Measurements from ENCODE around the gene RPUSD3. TPM values are rescaled to one million over a fixed set of nuclear protein-coding genes. Genes with fewer than 3 reads are reported as not detected.

RPUSD3 gene
- total and polyA plus RNA-seq, 9 of the 15 experiments (the other 6 are each of a cell fraction or from before 2014, with no cell fraction given), result 13.8 to 99.0 (median 59.3) TPM

DNA sequence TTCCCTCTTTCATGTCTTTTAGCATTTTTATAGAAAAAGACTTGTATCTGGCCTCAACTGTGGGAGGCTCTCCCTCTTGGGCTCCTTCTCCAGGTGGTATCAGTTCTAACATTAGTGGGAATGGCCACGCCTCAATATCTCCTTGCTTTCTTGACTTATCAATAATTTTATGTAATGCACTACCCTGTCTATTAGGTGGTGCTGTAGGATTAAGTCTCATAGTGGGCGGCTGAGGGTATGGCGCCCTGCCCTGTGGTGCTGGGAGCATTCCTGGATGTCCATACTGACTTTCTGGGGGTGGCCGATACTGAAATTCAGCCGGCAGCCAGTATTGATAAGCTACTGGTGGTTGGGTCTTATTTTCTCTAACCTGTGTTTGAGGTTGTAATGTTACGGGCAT lies 8.7 kb upstream of the RPUSD3 start:
- ATAC-seq, result no peak
- ChIA-PET CTCF (ENCODE audit: low intra/inter-chr PET ratio) (interaction anchor here (0.6 kb wide), 1 partner anchor 44 kb away, joined by 4 read pairs; no protein-coding TSS in a partner anchor), POLR2A (interaction anchor here (1.3 kb wide), 1 partner anchor 31 kb away, joined by 4 read pairs; no protein-coding TSS in a partner anchor)
- FAIRE-seq, result no peak
- Histone ChIP-seq H3K36me3 (ENCODE audit: control insufficient read depth, insufficient read depth, low read length) (no peaks in the 10 kb centered on the region), H3K9me3 (replicated peaks; ENCODE audit: control insufficient read depth, insufficient read depth, low read depth, low read length) (no peaks in the 10 kb centered on the region), H3K4me2 (ENCODE audit: insufficient read depth, low read length) (no peak overlapping the region), H3K9me1 (ENCODE audit: control insufficient read depth, insufficient read depth, low read length) (no peaks in the 10 kb centered on the region), H3K27me3 (ENCODE audit: control insufficient read depth in 2 of 2, insufficient read depth in 2 of 2, low read length in 2 of 2) (no peaks in the 10 kb centered on the region), H3K4me3 (no peak overlapping the region), H3K9ac (ENCODE audit: insufficient read depth in 1 of 2, low read depth in 2 of 2, low read length in 2 of 2) (no peak overlapping the region), H4K20me1 (replicated peaks; ENCODE audit: control insufficient read depth, insufficient read depth, low read length) (no peaks in the 10 kb centered on the region), H2AFZ (ENCODE audit: low read depth, low read length) (peak overlapping the region; percentile 14), H3K27ac (ENCODE audit: extremely low read depth, low read depth, low read length) (no peak overlapping the region), H3K4me1 (replicated peaks in 1 of 2; ENCODE audit: control insufficient read depth in 2 of 2, insufficient read depth in 2 of 2, low read length in 2 of 2) (no peaks in the 10 kb centered on the region; a peak in 1 of 5 replicates), H3K79me2 (ENCODE audit: control insufficient read depth, insufficient read depth, low read length) (no peaks in the 10 kb centered on the region)
- no TSS peak for BruUV-seq (replicated peaks)
- no peak for DNase-seq (ENCODE audit: extremely low read depth in 1 of 4, low spot score in 3 of 4)
- WGBS (ENCODE audit: insufficient coverage, low coverage, missing lambda C conversion rate), result 33% methylated on average over 6 of the region's 6 CpGs
- in situ Hi-C loops (cut with MboI), result no loop called here
- intact Hi-C loops (cut with micrococcal nuclease), result loop anchor here (1.0 kb wide), 1 partner anchor 470 kb away; no protein-coding TSS in a partner anchor
- no peak for TF ChIP-seq FOXK1 (CRISPR knock-in tag; IDR thresholded peaks at IDR 0.05; ENCODE audit: borderline replicate concordance)
- no peak for TF ChIP-seq TBL1XR1 (IDR thresholded peaks at IDR 0.05; ENCODE audit: low read length in 2 of 2)
- TF ChIP-seq, protein P1, sequence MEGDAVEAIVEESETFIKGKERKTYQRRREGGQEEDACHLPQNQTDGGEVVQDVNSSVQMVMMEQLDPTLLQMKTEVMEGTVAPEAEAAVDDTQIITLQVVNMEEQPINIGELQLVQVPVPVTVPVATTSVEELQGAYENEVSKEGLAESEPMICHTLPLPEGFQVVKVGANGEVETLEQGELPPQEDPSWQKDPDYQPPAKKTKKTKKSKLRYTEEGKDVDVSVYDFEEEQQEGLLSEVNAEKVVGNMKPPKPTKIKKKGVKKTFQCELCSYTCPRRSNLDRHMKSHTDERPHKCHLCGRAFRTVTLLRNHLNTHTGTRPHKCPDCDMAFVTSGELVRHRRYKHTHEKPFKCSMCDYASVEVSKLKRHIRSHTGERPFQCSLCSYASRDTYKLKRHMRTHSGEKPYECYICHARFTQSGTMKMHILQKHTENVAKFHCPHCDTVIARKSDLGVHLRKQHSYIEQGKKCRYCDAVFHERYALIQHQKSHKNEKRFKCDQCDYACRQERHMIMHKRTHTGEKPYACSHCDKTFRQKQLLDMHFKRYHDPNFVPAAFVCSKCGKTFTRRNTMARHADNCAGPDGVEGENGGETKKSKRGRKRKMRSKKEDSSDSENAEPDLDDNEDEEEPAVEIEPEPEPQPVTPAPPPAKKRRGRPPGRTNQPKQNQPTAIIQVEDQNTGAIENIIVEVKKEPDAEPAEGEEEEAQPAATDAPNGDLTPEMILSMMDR (IDR thresholded peaks at IDR 0.05 in 2 of 3, conservative IDR thresholded peaks at IDR 0.05 in 1 of 3; ENCODE audit: insufficient read depth in 2 of 3, low read depth in 1 of 3, low read length in 3 of 3), result peak; percentile 24 to 56 (median 46); a peak in 3 of 6 replicates
- no peak for TF ChIP-seq PTBP1 (IDR thresholded peaks at IDR 0.05; ENCODE audit: low read depth, low read length)
- no peak for TF ChIP-seq RBM17 (IDR thresholded peaks at IDR 0.05; ENCODE audit: borderline replicate concordance, low read depth, low read length)
- peak in 1 of 2 experiments; percentile 65; a peak in 2 of 4 replicates for TF ChIP-seq RAD21 (CRISPR knock-in tag; conservative IDR thresholded peaks at IDR 0.05 in 1 of 2, IDR thresholded peaks at IDR 0.05 in 1 of 2)
- TF ChIP-seq KAT7 (CRISPR knock-in tag; IDR thresholded peaks at IDR 0.05; ENCODE audit: borderline replicate concordance), result no peak
- no peak for TF ChIP-seq FOXA1 (IDR thresholded peaks at IDR 0.05; ENCODE audit: borderline replicate concordance)
- no peak for TF ChIP-seq GABPB1 (CRISPR knock-in tag; IDR thresholded peaks at IDR 0.05)
- no peak for TF ChIP-seq TCF3 (CRISPR knock-in tag; IDR thresholded peaks at IDR 0.05)
- no peak for TF ChIP-seq SMARCB1 (IDR thresholded peaks at IDR 0.05; ENCODE audit: insufficient read length, low read depth)
- TF ChIP-seq, protein P2, sequence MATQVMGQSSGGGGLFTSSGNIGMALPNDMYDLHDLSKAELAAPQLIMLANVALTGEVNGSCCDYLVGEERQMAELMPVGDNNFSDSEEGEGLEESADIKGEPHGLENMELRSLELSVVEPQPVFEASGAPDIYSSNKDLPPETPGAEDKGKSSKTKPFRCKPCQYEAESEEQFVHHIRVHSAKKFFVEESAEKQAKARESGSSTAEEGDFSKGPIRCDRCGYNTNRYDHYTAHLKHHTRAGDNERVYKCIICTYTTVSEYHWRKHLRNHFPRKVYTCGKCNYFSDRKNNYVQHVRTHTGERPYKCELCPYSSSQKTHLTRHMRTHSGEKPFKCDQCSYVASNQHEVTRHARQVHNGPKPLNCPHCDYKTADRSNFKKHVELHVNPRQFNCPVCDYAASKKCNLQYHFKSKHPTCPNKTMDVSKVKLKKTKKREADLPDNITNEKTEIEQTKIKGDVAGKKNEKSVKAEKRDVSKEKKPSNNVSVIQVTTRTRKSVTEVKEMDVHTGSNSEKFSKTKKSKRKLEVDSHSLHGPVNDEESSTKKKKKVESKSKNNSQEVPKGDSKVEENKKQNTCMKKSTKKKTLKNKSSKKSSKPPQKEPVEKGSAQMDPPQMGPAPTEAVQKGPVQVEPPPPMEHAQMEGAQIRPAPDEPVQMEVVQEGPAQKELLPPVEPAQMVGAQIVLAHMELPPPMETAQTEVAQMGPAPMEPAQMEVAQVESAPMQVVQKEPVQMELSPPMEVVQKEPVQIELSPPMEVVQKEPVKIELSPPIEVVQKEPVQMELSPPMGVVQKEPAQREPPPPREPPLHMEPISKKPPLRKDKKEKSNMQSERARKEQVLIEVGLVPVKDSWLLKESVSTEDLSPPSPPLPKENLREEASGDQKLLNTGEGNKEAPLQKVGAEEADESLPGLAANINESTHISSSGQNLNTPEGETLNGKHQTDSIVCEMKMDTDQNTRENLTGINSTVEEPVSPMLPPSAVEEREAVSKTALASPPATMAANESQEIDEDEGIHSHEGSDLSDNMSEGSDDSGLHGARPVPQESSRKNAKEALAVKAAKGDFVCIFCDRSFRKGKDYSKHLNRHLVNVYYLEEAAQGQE (IDR thresholded peaks at IDR 0.05; ENCODE audit: borderline replicate concordance), result peak; percentile 19; the same call in 1 of the 2 replicates
- TF ChIP-seq, protein P2 (CRISPR knock-in tag; IDR thresholded peaks at IDR 0.05; ENCODE audit: low read depth), result no peak

All from K562 (cell line).